GF-D8 (cell line): ENCODE measurements around the gene RSPH6A.
"Not testable (repeated sequence)": the region's sequence is repeated elsewhere in the genome, so short reads cannot be mapped to it uniquely, and the experiment has no call there.

Source experiments
- DNase-seq: peaks from one replicate; lab custom pipeline; 2025; lab: John Stamatoyannopoulos, UW

The RSPH6A gene

GRCh38 chr19:45764945-45765701 is 50.0 kb downstream of the RSPH6A start:
- DNase-seq = no peak

GRCh38 chr19:45764475-45764874 is 50.6 kb downstream of the RSPH6A start:
- no peak for DNase-seq

- DNase-seq = no peak
Measured at GRCh38 chr19:45763691-45764294, 51.3 kb downstream of the RSPH6A start.

- no peak for DNase-seq
Measured at GRCh38 chr19:45762870-45763631, 52.1 kb downstream of the RSPH6A start.

GRCh38 chr19:45761714-45762113 is 53.4 kb downstream of the RSPH6A start:
- no peak for DNase-seq

- DNase-seq = no peak
Measured at GRCh38 chr19:45758921-45759320, 56.2 kb downstream of the RSPH6A start.

GRCh38 chr19:45757695-45758094 is 57.4 kb downstream of the RSPH6A start:
- DNase-seq = no peak

- DNase-seq = no peak
Measured at GRCh38 chr19:45754323-45754722, 60.8 kb downstream of the RSPH6A start.

- DNase-seq = no peak
Measured at GRCh38 chr19:45753548-45753947, 61.6 kb downstream of the RSPH6A start.

- DNase-seq = no peak
Measured at GRCh38 chr19:45752639-45753038, 62.5 kb downstream of the RSPH6A start.

- not testable (repeated sequence) for DNase-seq
Measured at GRCh38 chr19:45751483-45751882, 63.6 kb downstream of the RSPH6A start.

- no peak for DNase-seq
Measured at GRCh38 chr19:45747513-45747912, 67.6 kb downstream of the RSPH6A start.

- no peak for DNase-seq
Measured at GRCh38 chr19:45746866-45747265, 68.2 kb downstream of the RSPH6A start.
